H1 (cell line): ENCODE results near the gene NCLN. TPM values are rescaled to one million over a fixed set of nuclear protein-coding genes. Genes with fewer than 3 reads are reported as not detected.

Source experiments
- RXRA ChIP-seq: IDR thresholded peaks from 2 replicates; pipeline ENCODE4 v1.6.1; 2011; ENCODE audit warnings: low read depth, mild to moderate bottlenecking, low read length, moderate library complexity; ENCODE audit not compliant: insufficient read depth
- TEAD4 ChIP-seq: IDR thresholded peaks from 2 replicates; pipeline ENCODE4 v1.6.1; 2012; ENCODE audit warnings: low read depth, low read length, inconsistent platforms, mixed read lengths
- polyA plus RNA-seq, 7 experiments: library from polyadenylated mRNA; depleted of rRNA in 3 of 7; stranded (reverse) in 5 of 7; unstranded in 2 of 7; fragments of >200 nt in 5 of 7; fragments of 200-250 nt in 2 of 7; gene quantifications; 1 replicate in 5 of 7; 2 replicates in 1 of 7; 4 replicates in 1 of 7; pipeline versions ENCODE4 v1.2.1 to v1.2.3, GENCODE V29; 2011 to 2013; ENCODE audit warnings: missing spikeins in 2 of 7, mixed read lengths in 2 of 7
- total RNA-seq: library from RNA; stranded (reverse); fragmentation: NEBNext Ultra II Directional; extraction: Animal tissue kit (Norgen Biotek cat#: 25700); gene quantifications from 2 replicates; pipeline ENCODE4 v1.2.1, GENCODE V29; 2021
- TF ChIP-seq, protein P1 (sequence below): fragments of 300-600 bp; sonication (generic); IDR thresholded peaks from 2 replicates; pipeline ENCODE4 v1.7.1; 2012; ENCODE audit warnings: low read length, moderate library complexity, mild to moderate bottlenecking, inconsistent platforms; ENCODE audit not compliant: insufficient replicate concordance

The NCLN gene
- total and polyA plus RNA-seq, 2 of the 8 experiments (the other 6 are each of a cell fraction or from before 2014, with no cell fraction given): 89.2 to 103 TPM

DNA sequence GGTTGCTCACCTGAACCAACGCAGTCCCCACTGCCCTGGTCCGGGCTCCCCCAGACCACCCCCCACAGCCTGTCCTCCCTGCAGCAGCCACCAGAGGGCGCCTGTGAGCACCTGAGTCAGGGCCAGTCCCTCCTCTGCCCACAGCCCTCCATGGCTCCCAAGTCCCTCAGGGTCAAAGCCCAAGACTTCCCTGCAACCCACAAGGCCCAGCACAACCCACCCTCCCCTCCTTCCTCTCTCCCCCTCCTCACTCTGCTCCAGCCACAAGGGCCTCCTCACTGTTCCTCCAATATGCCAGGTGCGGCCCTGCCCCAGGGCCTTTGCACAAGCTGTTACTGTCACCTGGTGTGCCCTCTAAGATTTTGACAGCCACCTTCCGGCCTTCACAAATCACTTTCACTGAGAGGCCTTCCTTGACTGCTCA, 39.0 kb upstream of the NCLN start (continued):
- TF ChIP-seq TEAD4 (no peak), RXRA (no peak)
- TF ChIP-seq, protein P1, sequence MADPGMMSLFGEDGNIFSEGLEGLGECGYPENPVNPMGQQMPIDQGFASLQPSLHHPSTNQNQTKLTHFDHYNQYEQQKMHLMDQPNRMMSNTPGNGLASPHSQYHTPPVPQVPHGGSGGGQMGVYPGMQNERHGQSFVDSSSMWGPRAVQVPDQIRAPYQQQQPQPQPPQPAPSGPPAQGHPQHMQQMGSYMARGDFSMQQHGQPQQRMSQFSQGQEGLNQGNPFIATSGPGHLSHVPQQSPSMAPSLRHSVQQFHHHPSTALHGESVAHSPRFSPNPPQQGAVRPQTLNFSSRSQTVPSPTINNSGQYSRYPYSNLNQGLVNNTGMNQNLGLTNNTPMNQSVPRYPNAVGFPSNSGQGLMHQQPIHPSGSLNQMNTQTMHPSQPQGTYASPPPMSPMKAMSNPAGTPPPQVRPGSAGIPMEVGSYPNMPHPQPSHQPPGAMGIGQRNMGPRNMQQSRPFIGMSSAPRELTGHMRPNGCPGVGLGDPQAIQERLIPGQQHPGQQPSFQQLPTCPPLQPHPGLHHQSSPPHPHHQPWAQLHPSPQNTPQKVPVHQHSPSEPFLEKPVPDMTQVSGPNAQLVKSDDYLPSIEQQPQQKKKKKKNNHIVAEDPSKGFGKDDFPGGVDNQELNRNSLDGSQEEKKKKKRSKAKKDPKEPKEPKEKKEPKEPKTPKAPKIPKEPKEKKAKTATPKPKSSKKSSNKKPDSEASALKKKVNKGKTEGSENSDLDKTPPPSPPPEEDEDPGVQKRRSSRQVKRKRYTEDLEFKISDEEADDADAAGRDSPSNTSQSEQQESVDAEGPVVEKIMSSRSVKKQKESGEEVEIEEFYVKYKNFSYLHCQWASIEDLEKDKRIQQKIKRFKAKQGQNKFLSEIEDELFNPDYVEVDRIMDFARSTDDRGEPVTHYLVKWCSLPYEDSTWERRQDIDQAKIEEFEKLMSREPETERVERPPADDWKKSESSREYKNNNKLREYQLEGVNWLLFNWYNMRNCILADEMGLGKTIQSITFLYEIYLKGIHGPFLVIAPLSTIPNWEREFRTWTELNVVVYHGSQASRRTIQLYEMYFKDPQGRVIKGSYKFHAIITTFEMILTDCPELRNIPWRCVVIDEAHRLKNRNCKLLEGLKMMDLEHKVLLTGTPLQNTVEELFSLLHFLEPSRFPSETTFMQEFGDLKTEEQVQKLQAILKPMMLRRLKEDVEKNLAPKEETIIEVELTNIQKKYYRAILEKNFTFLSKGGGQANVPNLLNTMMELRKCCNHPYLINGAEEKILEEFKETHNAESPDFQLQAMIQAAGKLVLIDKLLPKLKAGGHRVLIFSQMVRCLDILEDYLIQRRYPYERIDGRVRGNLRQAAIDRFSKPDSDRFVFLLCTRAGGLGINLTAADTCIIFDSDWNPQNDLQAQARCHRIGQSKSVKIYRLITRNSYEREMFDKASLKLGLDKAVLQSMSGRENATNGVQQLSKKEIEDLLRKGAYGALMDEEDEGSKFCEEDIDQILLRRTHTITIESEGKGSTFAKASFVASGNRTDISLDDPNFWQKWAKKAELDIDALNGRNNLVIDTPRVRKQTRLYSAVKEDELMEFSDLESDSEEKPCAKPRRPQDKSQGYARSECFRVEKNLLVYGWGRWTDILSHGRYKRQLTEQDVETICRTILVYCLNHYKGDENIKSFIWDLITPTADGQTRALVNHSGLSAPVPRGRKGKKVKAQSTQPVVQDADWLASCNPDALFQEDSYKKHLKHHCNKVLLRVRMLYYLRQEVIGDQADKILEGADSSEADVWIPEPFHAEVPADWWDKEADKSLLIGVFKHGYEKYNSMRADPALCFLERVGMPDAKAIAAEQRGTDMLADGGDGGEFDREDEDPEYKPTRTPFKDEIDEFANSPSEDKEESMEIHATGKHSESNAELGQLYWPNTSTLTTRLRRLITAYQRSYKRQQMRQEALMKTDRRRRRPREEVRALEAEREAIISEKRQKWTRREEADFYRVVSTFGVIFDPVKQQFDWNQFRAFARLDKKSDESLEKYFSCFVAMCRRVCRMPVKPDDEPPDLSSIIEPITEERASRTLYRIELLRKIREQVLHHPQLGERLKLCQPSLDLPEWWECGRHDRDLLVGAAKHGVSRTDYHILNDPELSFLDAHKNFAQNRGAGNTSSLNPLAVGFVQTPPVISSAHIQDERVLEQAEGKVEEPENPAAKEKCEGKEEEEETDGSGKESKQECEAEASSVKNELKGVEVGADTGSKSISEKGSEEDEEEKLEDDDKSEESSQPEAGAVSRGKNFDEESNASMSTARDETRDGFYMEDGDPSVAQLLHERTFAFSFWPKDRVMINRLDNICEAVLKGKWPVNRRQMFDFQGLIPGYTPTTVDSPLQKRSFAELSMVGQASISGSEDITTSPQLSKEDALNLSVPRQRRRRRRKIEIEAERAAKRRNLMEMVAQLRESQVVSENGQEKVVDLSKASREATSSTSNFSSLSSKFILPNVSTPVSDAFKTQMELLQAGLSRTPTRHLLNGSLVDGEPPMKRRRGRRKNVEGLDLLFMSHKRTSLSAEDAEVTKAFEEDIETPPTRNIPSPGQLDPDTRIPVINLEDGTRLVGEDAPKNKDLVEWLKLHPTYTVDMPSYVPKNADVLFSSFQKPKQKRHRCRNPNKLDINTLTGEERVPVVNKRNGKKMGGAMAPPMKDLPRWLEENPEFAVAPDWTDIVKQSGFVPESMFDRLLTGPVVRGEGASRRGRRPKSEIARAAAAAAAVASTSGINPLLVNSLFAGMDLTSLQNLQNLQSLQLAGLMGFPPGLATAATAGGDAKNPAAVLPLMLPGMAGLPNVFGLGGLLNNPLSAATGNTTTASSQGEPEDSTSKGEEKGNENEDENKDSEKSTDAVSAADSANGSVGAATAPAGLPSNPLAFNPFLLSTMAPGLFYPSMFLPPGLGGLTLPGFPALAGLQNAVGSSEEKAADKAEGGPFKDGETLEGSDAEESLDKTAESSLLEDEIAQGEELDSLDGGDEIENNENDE: no peak
